H1 (cell line): ENCODE measurements around the gene ARNT2. TPM values are rescaled to one million over a fixed set of nuclear protein-coding genes. Genes with fewer than 3 reads are reported as not detected.

Source experiments
- EP300 ChIP-seq, 2 experiments: IDR thresholded peaks; 1 replicate in 1 of 2; 2 replicates in 1 of 2; pipeline ENCODE4 v1.6.1; 2011 to 2012; ENCODE audit warnings: low read depth in 2 of 2, low read length in 2 of 2, mild to moderate bottlenecking in 2 of 2, borderline replicate concordance in 1 of 2, inconsistent platforms in 1 of 2, moderate library complexity in 1 of 2
- EZH2 ChIP-seq: fragments of 200-600 bp; sonication (generic); IDR thresholded peaks from 2 replicates; pipeline ENCODE4 v1.7.1; 2012; ENCODE audit warnings: low read depth, mild to moderate bottlenecking, moderate library complexity, low read length, inconsistent platforms; ENCODE audit not compliant: severe bottlenecking
- GABPA ChIP-seq: IDR thresholded peaks from 2 replicates; pipeline ENCODE4 v1.6.1; 2011; ENCODE audit warnings: mild to moderate bottlenecking, low read length, moderate library complexity, borderline replicate concordance; ENCODE audit not compliant: insufficient read depth
- SP2 ChIP-seq: IDR thresholded peaks from 2 replicates; pipeline ENCODE4 v1.6.1; 2012; ENCODE audit warnings: mild to moderate bottlenecking, low read length, inconsistent platforms
- SRF ChIP-seq: IDR thresholded peaks from 2 replicates; pipeline ENCODE4 v1.6.1; 2011; ENCODE audit warnings: mild to moderate bottlenecking, low read depth, low read length, moderate library complexity
- TEAD4 ChIP-seq: IDR thresholded peaks from 2 replicates; pipeline ENCODE4 v1.6.1; 2012; ENCODE audit warnings: low read depth, low read length, inconsistent platforms, mixed read lengths
- polyA plus RNA-seq, 7 experiments: library from polyadenylated mRNA; depleted of rRNA in 3 of 7; stranded (reverse) in 5 of 7; unstranded in 2 of 7; fragments of >200 nt in 5 of 7; fragments of 200-250 nt in 2 of 7; gene quantifications; 1 replicate in 5 of 7; 2 replicates in 1 of 7; 4 replicates in 1 of 7; pipeline versions ENCODE4 v1.2.1 to v1.2.3, GENCODE V29; 2011 to 2013; ENCODE audit warnings: missing spikeins in 2 of 7, mixed read lengths in 2 of 7
- total RNA-seq: library from RNA; stranded (reverse); fragmentation: NEBNext Ultra II Directional; extraction: Animal tissue kit (Norgen Biotek cat#: 25700); gene quantifications from 2 replicates; pipeline ENCODE4 v1.2.1, GENCODE V29; 2021
- TF ChIP-seq, protein P1 (sequence below), 3 experiments: IDR thresholded peaks; 1 replicate in 2 of 3; 2 replicates in 1 of 3; pipeline versions ENCODE4 v1.5.1 to v1.6.1; 2011; ENCODE audit warnings: low read length in 3 of 3, mild to moderate bottlenecking in 3 of 3, inconsistent platforms in 2 of 3, low read depth in 1 of 3, moderate library complexity in 1 of 3; ENCODE audit not compliant: insufficient read depth in 1 of 3; ENCODE audit errors: control extremely low read depth in 1 of 3

The ARNT2 gene
- total and polyA plus RNA-seq, 2 of the 8 experiments (the other 6 are each of a cell fraction or from before 2014, with no cell fraction given), result 9.5 to 14.6 TPM

- TF ChIP-seq, protein P1, sequence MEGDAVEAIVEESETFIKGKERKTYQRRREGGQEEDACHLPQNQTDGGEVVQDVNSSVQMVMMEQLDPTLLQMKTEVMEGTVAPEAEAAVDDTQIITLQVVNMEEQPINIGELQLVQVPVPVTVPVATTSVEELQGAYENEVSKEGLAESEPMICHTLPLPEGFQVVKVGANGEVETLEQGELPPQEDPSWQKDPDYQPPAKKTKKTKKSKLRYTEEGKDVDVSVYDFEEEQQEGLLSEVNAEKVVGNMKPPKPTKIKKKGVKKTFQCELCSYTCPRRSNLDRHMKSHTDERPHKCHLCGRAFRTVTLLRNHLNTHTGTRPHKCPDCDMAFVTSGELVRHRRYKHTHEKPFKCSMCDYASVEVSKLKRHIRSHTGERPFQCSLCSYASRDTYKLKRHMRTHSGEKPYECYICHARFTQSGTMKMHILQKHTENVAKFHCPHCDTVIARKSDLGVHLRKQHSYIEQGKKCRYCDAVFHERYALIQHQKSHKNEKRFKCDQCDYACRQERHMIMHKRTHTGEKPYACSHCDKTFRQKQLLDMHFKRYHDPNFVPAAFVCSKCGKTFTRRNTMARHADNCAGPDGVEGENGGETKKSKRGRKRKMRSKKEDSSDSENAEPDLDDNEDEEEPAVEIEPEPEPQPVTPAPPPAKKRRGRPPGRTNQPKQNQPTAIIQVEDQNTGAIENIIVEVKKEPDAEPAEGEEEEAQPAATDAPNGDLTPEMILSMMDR (IDR thresholded peaks at IDR 0.05; ENCODE audit: control extremely low read depth in 1 of 3, insufficient read depth in 1 of 3, low read depth in 1 of 3, low read length in 3 of 3), result no peak
- TF ChIP-seq SRF (no peak), SP2 (no peak), EP300 (IDR thresholded peaks at IDR 0.05; ENCODE audit: borderline replicate concordance in 1 of 2, low read depth in 2 of 2, low read length in 2 of 2) (no peak), TEAD4 (no peak), EZH2 (no peak), GABPA (no peak)
Measured at GRCh38 chr15:80415358-80415670, 11.1 kb downstream of the ARNT2 start (continued).
